MM.1S (cell line): ENCODE data around the gene CRY2.

Experiments
- DNase-seq: peaks from one replicate; pipeline ENCODE4 v3.0.0-alpha.2; 2015
- H2AFZ ChIP-seq: fragments of 300-600 bp; sonication (generic); 2 replicates; pipeline ENCODE4 v1.6.0; 2016; ENCODE audit warnings: antibody characterized with exemption, low read length
- H3F3A ChIP-seq: fragments of 300-600 bp; sonication (generic); 2 replicates; pipeline ENCODE4 v1.6.1; 2016; ENCODE audit warnings: mild to moderate bottlenecking, antibody characterized with exemption, low read length, moderate library complexity, mixed read lengths; ENCODE audit not compliant: insufficient read depth
- H3K27ac ChIP-seq: fragments of 300-600 bp; sonication (generic); 2 replicates; pipeline ENCODE4 v1.5.1; 2016; ENCODE audit warnings: mild to moderate bottlenecking, low read length
- H3K27me3 ChIP-seq: fragments of 300-600 bp; sonication (generic); replicated peaks from 2 replicates; pipeline ENCODE4 v1.6.0; 2016; ENCODE audit warnings: low read length; ENCODE audit not compliant: insufficient read depth
- H3K36me3 ChIP-seq: fragments of 300-600 bp; sonication (generic); replicated peaks from 2 replicates; pipeline ENCODE4 v1.6.1; 2016; ENCODE audit warnings: mild to moderate bottlenecking, low read length, mixed read lengths; ENCODE audit not compliant: insufficient read depth
- H3K4me1 ChIP-seq: fragments of 300-600 bp; sonication (generic); 2 replicates; pipeline ENCODE4 v1.6.1; 2016; ENCODE audit warnings: low read length, mixed read lengths
- H3K4me2 ChIP-seq: fragments of 300-600 bp; sonication (generic); 2 replicates; pipeline ENCODE4 v1.6.0; 2016; ENCODE audit warnings: low read depth, low read length
- H3K4me3 ChIP-seq: fragments of 300-600 bp; sonication (generic); 2 replicates; pipeline ENCODE4 v1.5.1; 2016; ENCODE audit warnings: low read length, mixed read lengths
- H3K79me2 ChIP-seq: fragments of 300-600 bp; sonication (generic); 2 replicates; pipeline ENCODE4 v1.6.1; 2016; ENCODE audit warnings: mixed run types, low read length, mixed read lengths
- H3K9ac ChIP-seq: fragments of 300-600 bp; sonication (generic); 2 replicates; pipeline ENCODE4 v1.6.1; 2016; ENCODE audit warnings: low read length, mixed read lengths
- H3K9me2 ChIP-seq: fragments of 300-600 bp; sonication (generic); replicated peaks from 2 replicates; pipeline ENCODE4 v1.6.1; 2016; ENCODE audit warnings: mild to moderate bottlenecking, low read length, mixed read lengths; ENCODE audit not compliant: insufficient read depth
- H3K9me3 ChIP-seq: fragments of 300-600 bp; sonication (generic); replicated peaks from 2 replicates; pipeline ENCODE4 v1.6.1; 2016; ENCODE audit warnings: mild to moderate bottlenecking, low read length, mixed read lengths; ENCODE audit not compliant: insufficient read depth
- H4K20me1 ChIP-seq: fragments of 300-600 bp; sonication (generic); 2 replicates; pipeline ENCODE4 v1.6.1; 2016; ENCODE audit warnings: mild to moderate bottlenecking, low read length, moderate library complexity, mixed read lengths; ENCODE audit not compliant: insufficient read depth
- EZH2 ChIP-seq: fragments of 300-600 bp; sonication (generic); optimal IDR thresholded peaks from 2 replicates; pipeline ENCODE3; 2017; ENCODE audit warnings: low read depth, mild to moderate bottlenecking, antibody characterized with exemption, low read length, mixed read lengths
- EZH2phosphoT487 ChIP-seq: fragments of 300-600 bp; sonication (generic); IDR thresholded peaks from 2 replicates; pipeline ENCODE4 v1.6.1; 2018; ENCODE audit warnings: antibody characterized with exemption, low read length
- TF ChIP-seq, protein P1 (sequence below): fragments of 300-600 bp; sonication (generic); IDR thresholded peaks from 2 replicates; pipeline ENCODE4 v1.5.1; 2016; ENCODE audit warnings: antibody characterized with exemption, low read length, mixed read lengths

Gene CRY2

DNA sequence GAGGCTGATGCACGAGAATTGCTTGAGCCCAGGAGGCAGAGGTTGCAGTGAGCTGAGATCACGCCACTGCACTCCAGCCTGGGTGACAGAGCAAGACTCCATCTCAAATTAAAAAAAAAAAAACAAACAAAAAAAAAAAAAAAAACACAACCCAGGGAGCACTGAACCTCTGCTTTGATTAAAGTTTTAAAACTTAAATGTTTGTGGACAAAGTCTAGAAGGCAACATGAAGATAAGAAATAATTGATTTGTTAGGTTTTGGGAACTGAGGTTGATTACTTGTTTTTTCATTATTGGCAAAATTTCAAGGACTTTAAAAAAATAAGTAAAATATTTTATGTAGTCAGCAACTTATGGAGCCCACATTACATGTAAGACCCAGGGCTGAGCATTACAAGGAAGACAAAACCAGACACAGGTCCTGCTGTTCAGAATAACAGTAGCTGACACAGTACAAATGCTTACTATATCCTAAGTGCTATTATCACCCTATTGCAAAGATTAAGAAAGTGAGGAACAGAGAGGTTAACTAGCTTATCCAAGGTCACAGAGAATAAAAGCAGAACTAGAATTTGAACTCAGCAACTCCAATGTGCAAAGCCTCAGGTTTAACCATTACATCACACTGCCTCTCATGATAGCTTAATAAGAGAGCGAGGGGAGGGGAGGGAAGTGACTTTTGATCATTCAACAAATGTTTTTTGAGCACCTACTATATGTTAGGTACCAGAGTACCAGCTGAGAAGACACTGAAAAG, 2.3 kb upstream of the CRY2 start:
- Histone ChIP-seq H3K27me3 (no peaks in the 10 kb centered on the region), H3K4me2 (no peak overlapping the region), H3K4me3 (no peak overlapping the region), H3K9me2 (no peaks in the 10 kb centered on the region), H3K4me1 (peaks cover 24% of the 10 kb centered on the region), H3K27ac (no peak overlapping the region), H4K20me1 (no peaks in the 10 kb centered on the region), H3K9ac (no peak overlapping the region), H3K9me3 (no peaks in the 10 kb centered on the region), H3F3A (0 out of 2 replicates have a peak, but pooled peaks cover 5% of the 10 kb centered on the region), H3K79me2 (peaks cover 27% of the 10 kb centered on the region), H2AFZ (no peak overlapping the region), H3K36me3 (no peaks in the 10 kb centered on the region)
- TF ChIP-seq EZH2 (no peak), EZH2phosphoT487 (no peak)
- TF ChIP-seq, protein P1, sequence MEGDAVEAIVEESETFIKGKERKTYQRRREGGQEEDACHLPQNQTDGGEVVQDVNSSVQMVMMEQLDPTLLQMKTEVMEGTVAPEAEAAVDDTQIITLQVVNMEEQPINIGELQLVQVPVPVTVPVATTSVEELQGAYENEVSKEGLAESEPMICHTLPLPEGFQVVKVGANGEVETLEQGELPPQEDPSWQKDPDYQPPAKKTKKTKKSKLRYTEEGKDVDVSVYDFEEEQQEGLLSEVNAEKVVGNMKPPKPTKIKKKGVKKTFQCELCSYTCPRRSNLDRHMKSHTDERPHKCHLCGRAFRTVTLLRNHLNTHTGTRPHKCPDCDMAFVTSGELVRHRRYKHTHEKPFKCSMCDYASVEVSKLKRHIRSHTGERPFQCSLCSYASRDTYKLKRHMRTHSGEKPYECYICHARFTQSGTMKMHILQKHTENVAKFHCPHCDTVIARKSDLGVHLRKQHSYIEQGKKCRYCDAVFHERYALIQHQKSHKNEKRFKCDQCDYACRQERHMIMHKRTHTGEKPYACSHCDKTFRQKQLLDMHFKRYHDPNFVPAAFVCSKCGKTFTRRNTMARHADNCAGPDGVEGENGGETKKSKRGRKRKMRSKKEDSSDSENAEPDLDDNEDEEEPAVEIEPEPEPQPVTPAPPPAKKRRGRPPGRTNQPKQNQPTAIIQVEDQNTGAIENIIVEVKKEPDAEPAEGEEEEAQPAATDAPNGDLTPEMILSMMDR = no peak
- DNase-seq = no peak

GRCh38 chr11:45846174-45846675, 1.1 kb upstream of the CRY2 start:
- H3K9ac ChIP-seq = peak overlapping the region; percentile 23; the same call in 1 of the 2 replicates
- TF ChIP-seq EZH2phosphoT487 (no peak), EZH2 (no peak)
- TF ChIP-seq, protein P1 = no peak
- H3F3A ChIP-seq = 0 out of 2 replicates have a peak, but pooled peaks cover 5% of the 10 kb centered on the region
- H3K27me3 ChIP-seq = no peaks in the 10 kb centered on the region
- H2AFZ ChIP-seq = peak overlapping the region; percentile 66; the same call in 1 of the 2 replicates
- no peaks in the 10 kb centered on the region for H3K36me3 ChIP-seq
- no peak overlapping the region for H3K27ac ChIP-seq
- peak overlapping the region; percentile 72 for H3K4me2 ChIP-seq
- H3K4me3 ChIP-seq = 0 out of 2 replicates have a peak overlapping the region, but pooled peaks have one; percentile 45
- no peaks in the 10 kb centered on the region for H4K20me1 ChIP-seq
- H3K9me3 ChIP-seq = no peaks in the 10 kb centered on the region
- no peak for DNase-seq
- peaks cover 39% of the 10 kb centered on the region for H3K79me2 ChIP-seq
- peaks cover 35% of the 10 kb centered on the region for H3K4me1 ChIP-seq
- H3K9me2 ChIP-seq = no peaks in the 10 kb centered on the region

DNA sequence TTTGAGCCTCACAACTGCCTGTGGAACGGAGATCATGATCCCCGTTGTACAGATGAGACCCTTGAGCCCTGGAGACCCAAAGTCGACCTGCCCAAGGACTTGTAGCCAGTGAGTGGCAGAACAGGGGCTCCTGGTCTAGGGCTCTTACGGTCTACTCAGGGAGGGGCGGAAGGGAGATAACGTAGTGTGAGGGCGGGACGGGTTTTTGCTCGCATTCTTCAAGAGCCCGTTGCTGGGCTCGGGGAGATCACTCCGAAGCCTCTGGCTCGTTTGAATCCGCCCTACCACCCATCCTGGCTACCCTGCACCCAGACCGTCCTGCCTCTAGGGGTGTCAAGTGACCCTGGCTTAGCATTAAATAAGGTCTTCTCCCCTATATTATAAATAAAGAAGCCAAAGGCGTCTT, 639 bp downstream of the CRY2 start:
- peaks cover 41% of the 10 kb centered on the region for H3K79me2 ChIP-seq
- no peaks in the 10 kb centered on the region for H3K36me3 ChIP-seq
- no peaks in the 10 kb centered on the region for H3K27me3 ChIP-seq
- peaks cover 19% of the 10 kb centered on the region for H3F3A ChIP-seq
- H2AFZ ChIP-seq = peak overlapping the region; percentile 81
- peaks cover 49% of the 10 kb centered on the region for H3K4me1 ChIP-seq
- H3K27ac ChIP-seq = peak overlapping the region; percentile 58; the same call in 1 of the 2 replicates
- no peaks in the 10 kb centered on the region for H3K9me2 ChIP-seq
- peak overlapping the region; percentile 97 for H3K4me3 ChIP-seq
- peak overlapping the region; percentile 95 for H3K9ac ChIP-seq
- TF ChIP-seq EZH2phosphoT487 = no peak
- TF ChIP-seq EZH2 = no peak
- TF ChIP-seq, protein P1 = peak; percentile 31
- peak overlapping the region; percentile 91 for H3K4me2 ChIP-seq
- no peaks in the 10 kb centered on the region for H4K20me1 ChIP-seq
- peak; percentile 55 for DNase-seq
- H3K9me3 ChIP-seq = no peaks in the 10 kb centered on the region
